C4-2B (cell line): ENCODE measurements around the gene CEP152.

Experiments used
- ZFX ChIP-seq: fragments of 450-650 bp; IDR thresholded peaks from 2 replicates; pipeline ENCODE4 v1.6.1; 2017
- TF ChIP-seq, protein P1 (sequence below): fragments of 450-650 bp; conservative IDR thresholded peaks from 2 replicates; pipeline ENCODE4 v1.5.1; 2017; ENCODE audit warnings: mild to moderate bottlenecking

DNA sequence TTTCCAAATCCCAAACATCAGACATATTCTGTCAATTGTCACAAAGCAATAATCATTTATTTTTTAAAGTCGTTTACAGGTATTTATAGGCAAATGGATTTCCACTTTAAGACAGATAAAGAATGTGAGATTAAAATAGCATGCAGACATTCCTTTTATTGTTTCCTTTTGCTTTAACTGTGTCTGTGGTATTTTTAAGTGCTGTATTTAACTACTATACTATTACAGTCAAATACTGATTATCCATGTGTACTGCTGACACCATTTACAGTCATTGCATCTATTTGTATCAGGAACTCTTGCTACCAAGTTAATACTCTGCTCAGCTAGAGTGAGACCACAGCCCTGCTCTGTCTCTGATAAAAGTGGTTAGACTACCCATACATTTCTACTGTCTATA, 12.8 kb upstream of the CEP152 start:
- TF ChIP-seq, protein P1, sequence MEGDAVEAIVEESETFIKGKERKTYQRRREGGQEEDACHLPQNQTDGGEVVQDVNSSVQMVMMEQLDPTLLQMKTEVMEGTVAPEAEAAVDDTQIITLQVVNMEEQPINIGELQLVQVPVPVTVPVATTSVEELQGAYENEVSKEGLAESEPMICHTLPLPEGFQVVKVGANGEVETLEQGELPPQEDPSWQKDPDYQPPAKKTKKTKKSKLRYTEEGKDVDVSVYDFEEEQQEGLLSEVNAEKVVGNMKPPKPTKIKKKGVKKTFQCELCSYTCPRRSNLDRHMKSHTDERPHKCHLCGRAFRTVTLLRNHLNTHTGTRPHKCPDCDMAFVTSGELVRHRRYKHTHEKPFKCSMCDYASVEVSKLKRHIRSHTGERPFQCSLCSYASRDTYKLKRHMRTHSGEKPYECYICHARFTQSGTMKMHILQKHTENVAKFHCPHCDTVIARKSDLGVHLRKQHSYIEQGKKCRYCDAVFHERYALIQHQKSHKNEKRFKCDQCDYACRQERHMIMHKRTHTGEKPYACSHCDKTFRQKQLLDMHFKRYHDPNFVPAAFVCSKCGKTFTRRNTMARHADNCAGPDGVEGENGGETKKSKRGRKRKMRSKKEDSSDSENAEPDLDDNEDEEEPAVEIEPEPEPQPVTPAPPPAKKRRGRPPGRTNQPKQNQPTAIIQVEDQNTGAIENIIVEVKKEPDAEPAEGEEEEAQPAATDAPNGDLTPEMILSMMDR, result no peak
- no peak for TF ChIP-seq ZFX
